Measurements from ENCODE around the gene CBARP. TPM values are rescaled to one million over a fixed set of nuclear protein-coding genes. Genes with fewer than 3 reads are reported as not detected.
A peak's percentile ranks its signal among the peaks of the same experiment; 100 is the strongest.

Gene CBARP
- total and polyA plus RNA-seq, 9 of the 15 experiments (the other 6 are each of a cell fraction or from before 2014, with no cell fraction given) = 0.03 to 8.9 (median 1.2) TPM; not detected in 1

DNA sequence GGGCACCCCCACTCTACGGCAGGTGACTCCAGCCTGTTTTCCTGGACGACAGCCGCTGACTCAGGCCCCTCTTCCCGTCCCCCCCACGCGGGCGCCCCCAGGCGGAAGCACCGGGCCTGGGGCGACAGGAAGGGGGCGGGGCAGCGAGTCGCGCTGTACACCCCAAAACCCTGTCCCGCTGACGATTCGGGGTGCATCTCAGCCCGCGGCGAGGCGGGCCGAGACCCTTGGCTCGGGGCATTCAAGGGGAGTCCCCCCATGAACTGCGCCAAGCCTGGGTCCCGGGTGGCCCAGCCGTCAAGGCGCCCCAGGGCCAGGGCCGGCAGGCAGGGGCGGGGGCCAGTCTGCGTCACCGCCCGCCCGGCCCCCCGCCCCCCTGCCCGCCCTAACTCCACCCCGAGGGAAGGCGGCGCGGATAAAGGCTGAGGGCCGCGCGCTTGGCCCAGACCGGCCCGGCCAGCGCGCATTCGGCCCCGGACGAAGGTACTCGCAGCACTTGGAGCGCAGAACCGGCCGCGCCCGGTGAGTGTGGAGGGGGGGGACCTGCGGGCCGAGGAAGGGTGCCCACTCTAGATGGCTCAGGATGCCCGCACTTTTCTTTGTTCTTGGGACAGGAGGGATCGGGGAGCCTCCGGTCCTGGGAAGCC, 10.5 kb upstream of the CBARP start, which contains the start of gene MIDN (continued):
- TF ChIP-seq, protein P1, sequence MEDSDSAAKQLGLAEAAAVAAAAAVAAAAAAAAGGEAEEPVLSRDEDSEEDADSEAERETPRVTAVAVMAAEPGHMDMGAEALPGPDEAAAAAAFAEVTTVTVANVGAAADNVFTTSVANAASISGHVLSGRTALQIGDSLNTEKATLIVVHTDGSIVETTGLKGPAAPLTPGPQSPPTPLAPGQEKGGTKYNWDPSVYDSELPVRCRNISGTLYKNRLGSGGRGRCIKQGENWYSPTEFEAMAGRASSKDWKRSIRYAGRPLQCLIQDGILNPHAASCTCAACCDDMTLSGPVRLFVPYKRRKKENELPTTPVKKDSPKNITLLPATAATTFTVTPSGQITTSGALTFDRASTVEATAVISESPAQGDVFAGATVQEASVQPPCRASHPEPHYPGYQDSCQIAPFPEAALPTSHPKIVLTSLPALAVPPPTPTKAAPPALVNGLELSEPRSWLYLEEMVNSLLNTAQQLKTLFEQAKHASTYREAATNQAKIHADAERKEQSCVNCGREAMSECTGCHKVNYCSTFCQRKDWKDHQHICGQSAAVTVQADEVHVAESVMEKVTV (CRISPR knock-in tag; IDR thresholded peaks at IDR 0.05) = no peak
- TF ChIP-seq NKRF (IDR thresholded peaks at IDR 0.05; ENCODE audit: borderline replicate concordance) (0 out of 2 replicates have a peak, but pooled peaks have one; percentile 28), JUND (IDR thresholded peaks at IDR 0.05; ENCODE audit: borderline replicate concordance, low read depth, low read length) (peak; percentile 72), JUND (tag; IDR thresholded peaks at IDR 0.05; ENCODE audit: borderline replicate concordance, low read depth, low read length) (peak; percentile 10; the same call in 1 of the 3 replicates), POLR2A (conservative IDR thresholded peaks at IDR 0.05) (peak; percentile 97), RAD21 (CRISPR knock-in tag; conservative IDR thresholded peaks at IDR 0.05 in 1 of 2, IDR thresholded peaks at IDR 0.05 in 1 of 2) (peak in 1 of 2 experiments; percentile 23; a peak in 2 of 4 replicates), MBD2 (IDR thresholded peaks at IDR 0.05; ENCODE audit: borderline replicate concordance, low read depth) (0 out of 2 replicates have a peak, but pooled peaks have one; percentile 15), L3MBTL2 (IDR thresholded peaks at IDR 0.05) (peak; percentile 47; the same call in 1 of the 2 replicates), CREM (IDR thresholded peaks at IDR 0.05; ENCODE audit: low read depth) (peak; percentile 60), NRF1 (conservative IDR thresholded peaks at IDR 0.05 in 1 of 2, IDR thresholded peaks at IDR 0.05 in 1 of 2) (peak in 1 of 2 experiments; percentile 61; a peak in 2 of 4 replicates), SMARCA4 (IDR thresholded peaks at IDR 0.05) (peak; percentile 45; the same call in 1 of the 2 replicates), SIN3A (IDR thresholded peaks at IDR 0.05; ENCODE audit: borderline replicate concordance in 2 of 2, control insufficient read depth in 1 of 2, low read depth in 2 of 2, low read length in 2 of 2) (peak; percentile 58 to 73; a peak in 3 of 4 replicates), FOXM1 (IDR thresholded peaks at IDR 0.05; ENCODE audit: low read depth) (no peak), FOXM1 (CRISPR knock-in tag; IDR thresholded peaks at IDR 0.05; ENCODE audit: low read depth) (peak; percentile 56; the same call in 1 of the 2 replicates), FOXK2 (conservative IDR thresholded peaks at IDR 0.05 in 1 of 2, IDR thresholded peaks at IDR 0.05 in 1 of 2; ENCODE audit: low read depth in 2 of 2) (peak; percentile 17 to 72; a peak in 2 of 4 replicates), CBFB (CRISPR knock-in tag; IDR thresholded peaks at IDR 0.05) (0 out of 2 replicates have a peak, but pooled peaks have one; percentile 20), JUN (IDR thresholded peaks at IDR 0.05; ENCODE audit: borderline replicate concordance, low read depth, low read length) (peak; percentile 44; the same call in 1 of the 2 replicates), JUN (CRISPR knock-in tag; IDR thresholded peaks at IDR 0.05; ENCODE audit: borderline replicate concordance) (no peak)
- TF ChIP-seq, protein P2, sequence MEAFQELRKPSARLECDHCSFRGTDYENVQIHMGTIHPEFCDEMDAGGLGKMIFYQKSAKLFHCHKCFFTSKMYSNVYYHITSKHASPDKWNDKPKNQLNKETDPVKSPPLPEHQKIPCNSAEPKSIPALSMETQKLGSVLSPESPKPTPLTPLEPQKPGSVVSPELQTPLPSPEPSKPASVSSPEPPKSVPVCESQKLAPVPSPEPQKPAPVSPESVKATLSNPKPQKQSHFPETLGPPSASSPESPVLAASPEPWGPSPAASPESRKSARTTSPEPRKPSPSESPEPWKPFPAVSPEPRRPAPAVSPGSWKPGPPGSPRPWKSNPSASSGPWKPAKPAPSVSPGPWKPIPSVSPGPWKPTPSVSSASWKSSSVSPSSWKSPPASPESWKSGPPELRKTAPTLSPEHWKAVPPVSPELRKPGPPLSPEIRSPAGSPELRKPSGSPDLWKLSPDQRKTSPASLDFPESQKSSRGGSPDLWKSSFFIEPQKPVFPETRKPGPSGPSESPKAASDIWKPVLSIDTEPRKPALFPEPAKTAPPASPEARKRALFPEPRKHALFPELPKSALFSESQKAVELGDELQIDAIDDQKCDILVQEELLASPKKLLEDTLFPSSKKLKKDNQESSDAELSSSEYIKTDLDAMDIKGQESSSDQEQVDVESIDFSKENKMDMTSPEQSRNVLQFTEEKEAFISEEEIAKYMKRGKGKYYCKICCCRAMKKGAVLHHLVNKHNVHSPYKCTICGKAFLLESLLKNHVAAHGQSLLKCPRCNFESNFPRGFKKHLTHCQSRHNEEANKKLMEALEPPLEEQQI (IDR thresholded peaks at IDR 0.05) = no peak
- TF ChIP-seq, protein P3, sequence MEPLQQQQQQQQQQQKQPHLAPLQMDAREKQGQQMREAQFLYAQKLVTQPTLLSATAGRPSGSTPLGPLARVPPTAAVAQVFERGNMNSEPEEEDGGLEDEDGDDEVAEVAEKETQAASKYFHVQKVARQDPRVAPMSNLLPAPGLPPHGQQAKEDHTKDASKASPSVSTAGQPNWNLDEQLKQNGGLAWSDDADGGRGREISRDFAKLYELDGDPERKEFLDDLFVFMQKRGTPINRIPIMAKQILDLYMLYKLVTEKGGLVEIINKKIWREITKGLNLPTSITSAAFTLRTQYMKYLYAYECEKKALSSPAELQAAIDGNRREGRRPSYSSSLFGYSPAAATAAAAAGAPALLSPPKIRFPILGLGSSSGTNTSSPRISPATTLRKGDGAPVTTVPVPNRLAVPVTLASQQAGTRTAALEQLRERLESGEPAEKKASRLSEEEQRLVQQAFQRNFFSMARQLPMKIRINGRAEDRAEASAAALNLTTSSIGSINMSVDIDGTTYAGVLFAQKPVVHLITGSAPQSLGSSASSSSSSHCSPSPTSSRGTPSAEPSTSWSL (CRISPR knock-in tag; IDR thresholded peaks at IDR 0.05; ENCODE audit: borderline replicate concordance) = peak; percentile 74; the same call in 1 of the 2 replicates

All from K562 (cell line).